HG03025 (cell line): ENCODE results near the gene CYB5R3.
"Not testable (repeated sequence)": the region's sequence is repeated elsewhere in the genome, so short reads cannot be mapped to it uniquely, and the experiment has no call there.

ENCODE experiments used
- ATAC-seq: cut with Tn5 transposase; IDR thresholded peaks from one replicate; pipeline ENCODE4 v1.9.1; 2021; ENCODE audit warnings: mild to moderate bottlenecking, moderate library complexity; ENCODE audit not compliant: unreplicated experiment, low FRiP score

CYB5R3 gene

GRCh38 chr22:42608136-42608822 lies 40.9 kb downstream of the CYB5R3 start:
- ATAC-seq, result no peak

DNA sequence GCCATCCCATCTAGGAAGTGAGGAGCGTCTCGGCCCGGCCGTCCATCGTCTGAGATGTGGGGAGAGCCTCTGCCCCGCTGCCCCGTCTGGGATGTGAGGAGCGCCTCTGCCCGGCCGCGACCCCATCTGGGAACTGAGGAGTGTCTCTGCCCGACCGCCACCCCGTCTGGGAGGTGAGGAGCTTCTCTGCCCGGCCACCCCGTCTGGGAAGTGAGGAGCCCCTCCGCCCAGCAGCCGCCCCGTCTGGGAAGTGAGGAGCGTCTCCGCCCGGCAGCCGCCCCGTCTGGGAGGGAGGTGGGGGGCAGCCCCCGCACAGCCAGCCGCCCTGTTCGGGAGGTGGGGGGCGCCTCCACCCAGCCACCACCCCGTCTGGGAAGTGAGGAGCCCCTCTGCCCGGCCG lies 41.6 kb downstream of the CYB5R3 start:
- not testable (repeated sequence) for ATAC-seq

GRCh38 chr22:42604403-42604802 lies 44.8 kb downstream of the CYB5R3 start:
- no peak for ATAC-seq

GRCh38 chr22:42603427-42603826 lies 45.8 kb downstream of the CYB5R3 start:
- no peak for ATAC-seq

DNA sequence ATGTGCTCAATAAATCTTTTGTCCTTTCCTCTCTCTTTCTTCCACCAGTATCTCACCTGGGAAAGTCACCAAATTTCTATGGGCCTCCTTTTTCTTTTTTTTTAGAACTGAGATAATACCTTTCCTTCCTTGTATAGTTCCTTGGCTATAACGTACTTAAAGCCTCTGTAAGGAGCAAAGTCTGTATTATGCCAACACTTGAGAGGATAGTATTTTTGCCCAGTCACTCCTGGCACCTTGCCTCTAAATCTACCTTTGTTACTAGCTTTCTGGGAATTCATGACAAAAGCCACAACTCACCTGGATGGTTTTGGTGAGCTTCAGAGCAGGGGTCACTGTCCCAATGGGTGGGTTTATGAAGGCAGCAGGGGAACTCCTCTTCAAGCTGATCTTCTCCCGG lies 46.7 kb downstream of the CYB5R3 start:
- no peak for ATAC-seq

GRCh38 chr22:42601879-42602465 lies 47.2 kb downstream of the CYB5R3 start:
- no peak for ATAC-seq

DNA sequence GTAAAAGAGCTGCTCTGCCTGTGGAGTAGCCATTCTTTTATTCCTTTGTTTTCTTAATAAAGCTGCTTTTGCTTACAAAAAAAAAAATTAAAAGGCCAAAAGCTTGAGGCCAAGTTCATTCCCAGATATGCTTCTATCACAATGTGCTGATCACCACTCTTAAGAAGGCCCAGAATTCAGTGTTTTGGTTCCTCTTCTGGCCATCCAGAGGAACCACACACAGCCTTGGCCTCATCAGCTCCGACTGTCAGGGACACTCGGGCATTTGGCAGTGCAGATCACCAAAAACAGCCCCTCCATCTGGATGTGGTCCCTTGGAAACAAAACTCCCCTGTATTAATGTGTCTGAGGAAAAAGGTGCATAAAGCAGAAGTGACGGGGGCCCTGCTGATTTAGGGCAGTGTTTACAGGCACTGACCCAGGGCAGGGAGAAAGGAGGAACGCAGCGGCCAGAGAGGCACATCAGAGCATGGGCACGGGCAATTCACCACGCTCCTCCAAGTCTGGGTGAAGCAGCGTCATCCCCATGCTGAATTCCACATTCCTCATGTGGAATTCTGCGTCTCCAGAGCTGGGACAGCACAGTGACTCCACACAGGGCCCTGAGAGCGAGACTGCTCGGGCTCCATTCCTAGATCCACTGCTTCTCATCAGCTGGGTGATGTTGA lies 52.2 kb downstream of the CYB5R3 start:
- no peak for ATAC-seq

DNA sequence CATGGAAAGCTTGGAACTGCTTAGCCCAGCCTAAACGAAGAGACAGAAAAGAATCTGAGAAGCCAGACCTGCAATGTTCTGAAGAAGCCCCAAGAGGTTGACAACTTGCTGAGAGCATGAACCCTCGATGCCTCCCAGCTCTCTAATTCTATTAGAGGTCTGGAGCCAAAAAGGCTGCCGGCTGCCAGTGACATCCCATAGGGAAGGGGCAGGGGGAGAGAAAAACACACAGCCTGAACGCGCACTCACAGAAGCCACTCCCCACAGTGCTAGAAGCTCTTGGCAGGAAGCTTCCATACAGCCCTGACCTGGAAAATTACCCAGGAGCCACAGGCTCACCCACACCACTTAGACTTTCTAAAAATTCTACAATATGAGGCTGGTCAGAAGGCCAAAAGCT lies 52.9 kb downstream of the CYB5R3 start:
- ATAC-seq, result no peak

GRCh38 chr22:42595434-42595833 lies 53.8 kb downstream of the CYB5R3 start:
- ATAC-seq, result no peak

DNA sequence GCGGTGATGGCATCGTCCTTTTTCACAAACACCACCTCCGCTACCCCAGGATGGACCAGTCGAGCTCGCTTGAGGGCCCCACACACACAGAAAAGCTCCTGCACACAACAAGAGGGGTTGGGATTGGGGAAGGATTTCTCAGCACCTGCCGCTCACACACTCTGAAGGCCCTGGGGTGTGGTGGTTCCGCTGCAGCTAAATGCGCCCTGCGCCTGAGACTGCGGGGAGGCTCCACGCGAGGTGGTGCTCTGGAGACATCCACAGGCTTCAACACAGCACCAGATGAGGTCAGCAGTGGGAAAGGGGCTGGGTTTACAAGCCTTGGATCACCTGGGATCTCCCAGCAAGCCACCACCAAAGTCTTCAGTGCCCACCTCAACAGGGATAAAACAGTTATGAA lies 57.2 kb downstream of the CYB5R3 start:
- no peak for ATAC-seq

DNA sequence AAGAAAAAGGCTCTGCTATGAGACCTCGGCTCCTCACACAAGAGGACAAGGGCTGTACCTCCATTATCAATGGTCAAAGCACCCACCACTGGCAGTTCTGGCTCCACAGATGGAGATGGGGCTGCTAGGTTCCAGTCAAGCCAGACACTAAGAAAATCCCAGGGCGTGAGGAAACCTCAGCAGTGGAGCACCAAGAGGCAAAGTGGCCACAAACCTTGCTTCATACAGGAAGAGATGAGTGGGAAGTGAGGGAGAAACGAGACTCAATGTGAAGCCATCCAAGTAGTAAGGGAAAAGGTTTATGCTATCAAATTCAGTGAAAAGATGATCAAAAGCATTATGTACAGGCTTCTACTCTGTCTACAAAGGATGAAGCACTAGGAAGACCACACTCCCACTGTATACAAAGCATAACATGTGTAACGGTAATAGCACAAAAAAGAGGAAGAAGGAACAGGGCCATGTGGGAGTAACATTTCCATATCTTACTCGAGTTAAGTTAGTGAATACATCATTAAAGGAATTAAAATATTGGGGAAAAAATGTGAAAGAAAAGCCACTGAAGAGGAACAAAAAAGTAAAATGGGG lies 61.5 kb downstream of the CYB5R3 start:
- no peak for ATAC-seq

- no peak for ATAC-seq
Measured at GRCh38 chr22:42586381-42586780, 62.8 kb downstream of the CYB5R3 start.

DNA sequence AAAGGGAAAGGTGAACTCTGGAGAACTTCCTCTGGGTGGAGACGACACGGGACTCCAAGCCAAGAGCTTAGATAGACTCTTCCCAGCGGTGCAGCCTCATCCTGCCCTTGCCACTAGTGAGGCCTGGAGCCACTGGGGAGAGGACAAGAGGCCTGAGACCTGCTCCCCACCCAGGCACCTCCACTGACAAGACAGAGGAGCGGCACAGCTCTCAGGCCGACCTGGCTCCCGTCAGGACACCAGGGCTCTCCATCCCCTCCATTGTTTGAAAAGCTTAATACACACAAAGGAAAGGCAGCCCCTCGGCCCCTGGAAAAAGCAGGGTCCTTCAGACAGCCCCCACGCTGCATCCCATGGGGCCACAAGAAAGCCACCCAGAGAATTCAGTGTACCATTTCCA lies 64.1 kb downstream of the CYB5R3 start:
- no peak for ATAC-seq

DNA sequence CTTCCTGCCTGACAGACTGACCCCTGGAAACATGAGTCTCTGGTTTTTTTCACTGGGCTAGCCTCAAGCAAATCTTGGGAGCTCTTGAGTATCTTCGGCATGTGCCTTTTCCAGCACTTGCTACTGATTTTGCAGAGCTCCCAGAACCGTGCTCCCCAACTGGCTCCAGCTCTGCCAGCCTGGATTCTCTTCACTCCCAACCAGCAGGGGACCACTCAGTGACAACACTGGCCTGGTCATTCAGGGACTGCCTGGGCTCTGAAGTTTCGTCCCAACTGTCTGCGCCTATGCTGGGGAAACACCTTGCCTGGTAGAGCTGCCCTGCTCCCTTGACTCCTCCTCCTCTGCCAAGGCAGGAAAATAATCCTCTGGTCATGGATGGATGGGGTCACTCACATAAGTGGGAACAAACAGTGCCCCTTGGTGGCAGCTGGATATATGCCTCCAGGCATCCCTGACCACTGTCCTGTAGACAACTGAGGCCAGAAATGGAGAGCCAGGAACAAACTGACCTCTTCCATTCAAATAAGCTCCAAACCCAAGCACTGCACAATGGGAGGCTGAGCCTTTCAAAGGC lies 64.7 kb downstream of the CYB5R3 start:
- ATAC-seq, result no peak

DNA sequence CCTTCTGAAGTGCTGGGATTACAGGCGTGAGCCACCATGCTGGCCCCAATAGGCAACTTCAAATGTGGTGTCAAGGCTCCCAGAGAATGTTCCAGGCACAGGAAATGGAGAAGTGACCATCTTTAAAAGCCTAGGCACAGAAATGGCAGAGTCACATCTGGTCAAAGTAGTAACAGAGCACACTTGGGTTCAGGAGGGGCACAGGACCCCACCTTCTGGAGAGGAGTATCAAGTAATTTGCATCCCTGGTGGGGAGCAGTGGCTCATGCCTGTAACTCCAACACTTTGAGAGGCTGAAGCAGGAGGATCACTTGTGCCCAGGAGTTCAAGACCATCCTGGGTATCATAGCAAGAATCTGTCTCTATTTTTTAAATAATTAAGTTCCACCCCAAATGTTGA lies 66.2 kb downstream of the CYB5R3 start:
- ATAC-seq, result no peak

DNA sequence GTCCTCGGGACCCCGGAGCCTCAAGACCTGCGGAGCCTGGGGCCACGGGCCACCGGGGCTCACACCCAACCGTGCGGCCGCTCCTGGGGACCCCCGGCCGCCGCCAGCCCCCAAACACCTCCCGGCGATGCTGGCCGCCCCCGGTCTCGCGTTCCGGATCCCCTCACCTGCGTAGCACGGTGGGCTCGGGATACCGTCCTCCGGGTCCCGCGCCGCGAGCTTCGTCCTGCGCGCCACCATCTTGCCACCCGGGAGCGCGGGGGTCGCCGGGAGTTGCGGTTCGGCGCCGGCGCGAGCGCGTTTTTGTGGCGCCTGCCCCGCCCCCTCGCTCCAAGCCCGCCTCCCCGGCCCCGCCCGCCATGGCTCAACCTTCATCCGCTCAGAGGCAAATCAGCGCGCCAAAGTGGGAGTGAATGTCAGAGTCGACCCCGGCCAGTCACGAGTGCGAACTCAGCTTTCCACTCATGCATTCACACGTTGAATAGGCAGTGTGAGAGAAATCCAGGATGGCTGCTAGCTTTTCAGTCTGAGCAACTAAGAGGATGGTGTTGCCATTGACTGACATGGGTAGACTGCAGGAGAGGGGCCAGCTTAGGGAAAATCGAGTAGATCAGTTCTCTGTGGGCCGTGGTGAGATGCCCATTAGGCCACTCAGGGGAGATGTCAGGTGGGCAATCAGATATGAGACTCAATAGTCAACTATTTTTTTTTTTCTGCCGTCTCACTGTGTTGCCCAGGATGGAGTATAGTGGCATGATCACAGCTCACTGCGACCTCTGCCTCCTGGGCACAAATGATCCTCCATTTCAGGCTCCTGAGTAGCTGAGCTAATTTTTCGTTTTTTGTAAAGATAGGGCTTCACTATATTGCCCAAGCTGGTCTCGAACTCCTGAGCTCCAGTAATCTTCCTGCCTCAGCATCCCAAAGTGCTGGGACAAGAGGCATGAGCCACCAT lies 67.2 kb downstream of the CYB5R3 start:
- no peak for ATAC-seq

DNA sequence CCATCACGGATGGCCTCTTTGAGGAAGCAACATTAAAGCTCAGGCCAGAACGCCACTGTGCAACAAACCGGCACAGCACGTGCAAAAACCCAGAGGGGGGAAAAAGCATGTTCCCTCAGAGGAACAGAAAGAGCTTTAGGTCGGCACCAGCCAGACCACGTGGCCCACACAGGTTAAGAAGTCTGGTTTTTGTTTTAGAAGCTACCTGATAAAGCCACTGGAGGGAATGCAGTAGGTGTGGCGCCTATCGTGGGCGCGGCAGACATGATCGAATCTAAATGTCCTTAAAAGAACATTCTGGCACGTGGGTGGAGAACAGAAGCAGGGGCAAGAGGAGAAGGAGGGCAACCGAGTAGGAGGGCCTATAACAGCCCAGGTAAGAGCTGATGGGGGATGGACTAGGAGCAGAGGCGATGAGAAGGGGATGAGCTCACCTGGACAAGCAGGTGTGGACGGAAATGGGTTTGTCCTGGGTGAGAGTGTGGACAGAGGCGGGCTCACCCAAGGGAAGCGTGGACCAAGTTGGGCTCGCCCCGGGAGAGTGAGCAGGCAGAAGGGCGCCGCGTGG lies 67.9 kb downstream of the CYB5R3 start:
- ATAC-seq, result not testable (repeated sequence)

DNA sequence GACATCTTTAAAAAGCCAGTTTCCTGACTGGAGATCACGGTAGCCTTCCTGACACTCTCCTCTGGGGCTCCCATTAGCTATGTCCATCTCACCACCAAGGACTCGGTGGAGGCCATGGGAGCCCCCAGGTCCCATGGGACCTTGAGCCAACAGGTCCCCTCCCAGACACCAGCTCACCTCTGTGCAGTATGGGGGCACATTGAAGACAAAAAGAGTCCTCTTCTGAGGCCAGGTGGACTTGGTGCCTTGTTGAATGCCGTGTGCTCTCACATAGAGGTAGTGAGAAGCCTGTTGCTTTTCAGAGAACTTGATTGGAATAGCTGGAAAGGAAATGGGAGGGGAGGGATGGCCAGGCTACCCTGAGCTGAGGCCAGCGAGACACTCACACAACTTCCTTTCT lies 69.2 kb downstream of the CYB5R3 start:
- ATAC-seq, result not testable (repeated sequence)

DNA sequence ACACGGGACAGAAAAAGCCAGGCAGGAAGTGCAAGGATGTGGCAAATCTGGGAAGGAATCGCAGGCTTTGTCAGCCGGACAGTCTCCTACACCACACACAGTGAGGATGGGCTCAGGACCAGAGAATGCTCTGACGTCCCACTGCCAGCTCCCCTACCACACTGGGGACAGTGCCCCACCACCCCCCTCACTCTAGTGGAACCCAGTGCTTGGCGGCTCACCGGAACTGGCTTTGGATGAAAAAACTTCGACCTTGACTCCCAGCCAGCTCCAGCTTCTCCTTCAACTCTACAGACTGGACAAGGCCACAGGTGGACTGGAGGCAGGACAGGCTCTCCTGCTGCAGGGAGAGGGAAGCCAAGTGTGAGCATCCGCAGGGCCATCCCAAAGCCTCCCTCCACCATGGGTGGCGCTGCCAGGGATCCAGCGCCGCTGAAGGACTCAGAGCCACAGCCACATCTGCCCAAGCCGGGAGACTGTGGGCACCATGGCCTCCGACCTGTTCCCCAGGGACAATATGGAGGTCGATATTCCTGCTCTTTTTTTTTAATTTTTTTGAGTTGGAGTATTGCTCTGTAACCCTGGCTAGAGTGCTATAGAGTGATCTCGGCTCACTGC lies 71.5 kb downstream of the CYB5R3 start:
- ATAC-seq, result no peak
